22Rv1 (cell line): ENCODE results near the gene PEX10.

Experiments used
- H3K27ac ChIP-seq: fragments of 450-650 bp; 2 replicates; pipeline ENCODE4 v1.5.1; 2017
- ZFX ChIP-seq: fragments of 450-650 bp; IDR thresholded peaks from 2 replicates; pipeline ENCODE4 v1.6.1; 2017; ENCODE audit warnings: antibody characterized with exemption, borderline replicate concordance
- TF ChIP-seq, protein P1 (sequence below): fragments of 450-650 bp; IDR thresholded peaks from 2 replicates; pipeline ENCODE4 v1.5.1; 2017; ENCODE audit warnings: mild to moderate bottlenecking

The PEX10 gene

GRCh38 chr1:2354511-2355372 is 57.6 kb downstream of the PEX10 start:
- TF ChIP-seq, protein P1, sequence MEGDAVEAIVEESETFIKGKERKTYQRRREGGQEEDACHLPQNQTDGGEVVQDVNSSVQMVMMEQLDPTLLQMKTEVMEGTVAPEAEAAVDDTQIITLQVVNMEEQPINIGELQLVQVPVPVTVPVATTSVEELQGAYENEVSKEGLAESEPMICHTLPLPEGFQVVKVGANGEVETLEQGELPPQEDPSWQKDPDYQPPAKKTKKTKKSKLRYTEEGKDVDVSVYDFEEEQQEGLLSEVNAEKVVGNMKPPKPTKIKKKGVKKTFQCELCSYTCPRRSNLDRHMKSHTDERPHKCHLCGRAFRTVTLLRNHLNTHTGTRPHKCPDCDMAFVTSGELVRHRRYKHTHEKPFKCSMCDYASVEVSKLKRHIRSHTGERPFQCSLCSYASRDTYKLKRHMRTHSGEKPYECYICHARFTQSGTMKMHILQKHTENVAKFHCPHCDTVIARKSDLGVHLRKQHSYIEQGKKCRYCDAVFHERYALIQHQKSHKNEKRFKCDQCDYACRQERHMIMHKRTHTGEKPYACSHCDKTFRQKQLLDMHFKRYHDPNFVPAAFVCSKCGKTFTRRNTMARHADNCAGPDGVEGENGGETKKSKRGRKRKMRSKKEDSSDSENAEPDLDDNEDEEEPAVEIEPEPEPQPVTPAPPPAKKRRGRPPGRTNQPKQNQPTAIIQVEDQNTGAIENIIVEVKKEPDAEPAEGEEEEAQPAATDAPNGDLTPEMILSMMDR = no peak
- no peak for TF ChIP-seq ZFX
- no peak overlapping the region for H3K27ac ChIP-seq
